NK-92 (cell line): ENCODE measurements around the gene TXNDC8.
"Not testable (repeated sequence)": the region's sequence is repeated elsewhere in the genome, so short reads cannot be mapped to it uniquely, and the experiment has no call there.

Experiments used
- DNase-seq: peaks from one replicate; lab custom pipeline; 2025; ENCODE audit not compliant: unreplicated experiment; lab: John Stamatoyannopoulos, UW

The TXNDC8 gene

DNA sequence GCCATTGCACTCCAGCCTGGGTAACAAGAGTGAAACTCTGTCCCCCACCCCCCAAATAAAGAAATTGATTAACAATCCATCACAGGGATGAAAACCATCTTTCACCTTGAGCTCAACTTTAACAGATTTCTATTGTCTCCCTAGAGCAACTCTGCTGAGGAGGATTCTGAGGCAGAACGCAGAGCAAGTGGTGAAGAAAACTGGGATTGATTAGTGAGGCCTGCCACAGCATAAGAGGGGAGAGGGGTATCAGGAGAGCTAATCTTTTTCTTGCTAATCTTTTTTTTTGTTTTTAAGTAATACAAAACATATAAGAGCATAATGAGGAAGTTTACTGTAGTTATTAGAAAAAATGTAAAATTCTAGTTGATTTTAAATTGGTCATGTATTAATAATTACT is 8.9 kb downstream of the TXNDC8 start:
- no peak for DNase-seq

DNA sequence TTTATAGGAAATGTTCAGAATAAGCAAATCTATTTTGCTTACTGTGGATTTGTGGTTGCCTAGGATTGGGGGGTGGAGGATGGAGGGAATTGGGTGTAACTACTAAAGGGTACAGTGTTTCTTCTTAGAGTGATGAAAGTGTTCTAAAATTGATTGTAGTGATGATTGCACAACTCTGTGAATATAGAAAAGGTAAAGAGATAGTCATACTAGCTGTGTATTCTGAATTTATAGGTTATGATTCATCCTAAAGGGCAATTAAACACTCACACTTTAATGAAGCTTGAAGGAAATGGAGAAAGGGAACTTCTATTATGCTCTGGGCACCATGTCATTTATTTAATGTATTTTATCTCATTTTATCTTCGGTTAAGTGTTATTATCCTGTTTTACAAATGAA is 9.9 kb downstream of the TXNDC8 start:
- DNase-seq: no peak

GRCh38 chr9:110323818-110324217 is 13.8 kb downstream of the TXNDC8 start:
- DNase-seq: no peak

GRCh38 chr9:110320651-110321445 is 16.8 kb downstream of the TXNDC8 start:
- no peak for DNase-seq

GRCh38 chr9:110319781-110320492 is 17.7 kb downstream of the TXNDC8 start:
- DNase-seq: no peak

- DNase-seq: no peak
Observed at GRCh38 chr9:110317911-110318310, 19.8 kb downstream of the TXNDC8 start.

- DNase-seq: no peak
Observed at GRCh38 chr9:110316261-110317075, 21.2 kb downstream of the TXNDC8 start.

- not testable (repeated sequence) for DNase-seq
Observed at GRCh38 chr9:110311978-110312377, 25.7 kb downstream of the TXNDC8 start.

- no peak for DNase-seq
Observed at GRCh38 chr9:110309681-110310080, 28.0 kb downstream of the TXNDC8 start.

- no peak for DNase-seq
Observed at GRCh38 chr9:110308633-110309038, 29.0 kb downstream of the TXNDC8 start.

DNA sequence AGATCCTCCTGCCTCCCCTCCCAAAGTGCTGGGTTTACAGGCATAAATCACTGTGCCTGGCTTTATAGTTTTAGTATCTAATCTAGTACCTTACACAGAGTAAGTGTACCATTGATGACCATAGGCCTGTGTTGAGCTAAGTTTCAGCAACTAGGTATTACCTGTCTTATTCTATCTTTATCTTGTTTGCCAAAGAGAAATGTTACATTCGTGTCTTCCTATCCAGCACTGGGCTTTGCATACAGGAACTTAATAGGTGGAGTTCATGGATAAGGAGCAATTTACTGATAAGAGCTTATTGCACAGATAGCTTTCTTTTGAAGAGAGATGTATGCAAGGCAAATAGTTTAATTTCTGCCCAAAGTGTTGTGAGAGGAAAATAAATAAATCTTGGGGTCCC is 30.5 kb downstream of the TXNDC8 start:
- no peak for DNase-seq

- DNase-seq: no peak
Observed at GRCh38 chr9:110303133-110303532, 34.5 kb downstream of the TXNDC8 start.

DNA sequence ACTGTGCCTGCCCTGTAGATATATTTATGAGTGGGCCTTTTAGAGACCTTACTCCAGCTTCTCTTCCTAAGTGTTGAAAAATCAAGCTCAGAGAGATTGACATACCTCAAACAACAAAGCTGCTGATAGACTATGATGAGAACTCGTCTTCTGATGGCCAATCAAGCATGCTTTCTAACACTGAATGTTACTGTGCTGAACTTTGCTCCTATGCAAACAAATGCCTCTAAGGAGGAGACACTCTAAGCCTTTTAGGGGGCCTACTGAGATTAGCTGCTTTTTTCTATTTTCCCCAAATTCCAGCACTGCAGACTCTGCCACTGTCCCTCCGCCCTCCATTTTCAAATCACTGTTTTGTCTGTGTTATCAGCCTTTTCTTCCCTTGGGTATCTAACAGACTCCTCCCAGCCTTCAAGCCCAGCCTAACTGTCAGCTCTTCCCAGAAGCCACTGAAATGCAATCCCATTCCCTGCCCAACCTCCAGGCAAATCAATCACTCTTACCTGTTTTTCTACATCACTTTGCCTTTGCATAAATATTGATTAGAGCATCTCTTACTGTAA is 39.5 kb downstream of the TXNDC8 start:
- DNase-seq: no peak

DNA sequence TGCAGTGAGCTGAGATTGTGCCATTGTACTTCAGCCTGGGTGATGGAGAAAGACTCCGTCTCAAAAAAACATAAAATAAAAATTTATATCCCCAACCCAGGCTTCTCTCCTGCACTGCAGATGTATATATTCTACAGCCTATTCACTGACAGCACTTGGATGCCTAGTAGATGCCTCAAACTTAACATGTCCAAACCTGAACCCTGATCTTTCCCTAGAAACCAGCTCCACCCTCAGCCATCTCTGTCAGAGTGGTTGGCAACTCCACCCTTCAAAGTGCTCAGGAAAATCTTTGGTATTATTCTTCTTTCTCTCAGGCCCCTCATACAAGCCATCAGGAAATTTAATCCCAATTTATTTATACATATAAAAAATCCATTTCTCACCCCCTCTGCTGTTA is 44.4 kb downstream of the TXNDC8 start:
- no peak for DNase-seq

DNA sequence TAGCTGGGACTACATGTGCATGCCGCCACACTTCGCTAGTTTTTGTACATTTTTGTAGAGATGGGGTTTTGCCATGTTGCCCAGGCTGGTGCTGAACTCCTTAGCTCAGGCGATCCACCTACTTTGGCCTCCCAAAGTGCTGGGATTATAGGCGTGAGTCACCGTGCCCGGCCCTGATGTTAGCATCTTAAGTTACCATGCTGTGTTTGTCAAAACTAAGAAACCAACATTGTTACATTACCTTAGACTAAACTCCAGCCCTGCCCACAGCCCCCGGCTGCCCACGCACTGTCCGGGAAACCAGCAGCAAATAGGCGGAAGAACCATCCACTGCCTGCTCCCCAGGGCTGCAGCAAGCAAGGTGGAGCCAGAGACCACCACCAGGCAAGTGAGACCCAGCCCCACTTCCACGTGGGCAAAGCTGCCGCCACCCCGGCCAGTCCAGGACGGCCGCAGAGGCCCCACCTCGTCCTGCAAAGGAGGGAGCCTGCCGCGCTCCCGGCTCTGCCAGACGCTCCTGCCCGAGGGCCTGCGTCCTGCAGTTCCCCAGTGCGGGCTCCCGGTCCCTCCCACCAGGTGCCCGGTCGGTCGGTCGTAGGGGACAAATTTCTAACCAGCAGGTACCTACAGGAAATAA is 45.6 kb downstream of the TXNDC8 start:
- DNase-seq: no peak

GRCh38 chr9:110290001-110290400 is 47.7 kb downstream of the TXNDC8 start:
- DNase-seq: no peak

- DNase-seq: no peak
Observed at GRCh38 chr9:110288503-110288902, 49.2 kb downstream of the TXNDC8 start.

DNA sequence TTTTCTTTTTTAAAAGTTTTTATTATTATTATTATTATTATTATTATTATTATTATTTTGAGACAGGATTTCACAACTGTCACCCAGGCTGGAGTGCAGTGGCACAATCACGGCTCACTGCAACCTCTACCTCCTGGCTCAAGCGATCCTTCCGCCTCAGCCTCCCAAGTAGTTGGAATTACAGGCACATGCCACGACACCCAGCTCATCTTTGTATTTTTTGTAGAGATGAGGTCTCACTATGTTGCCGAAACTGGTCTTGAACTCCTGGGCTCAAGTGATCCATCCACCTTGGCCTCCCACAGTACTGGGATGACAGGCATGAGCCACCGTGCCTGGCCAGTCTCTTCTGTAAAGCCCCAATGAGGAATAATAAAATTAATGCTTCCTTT is 50.4 kb downstream of the TXNDC8 start:
- no peak for DNase-seq

DNA sequence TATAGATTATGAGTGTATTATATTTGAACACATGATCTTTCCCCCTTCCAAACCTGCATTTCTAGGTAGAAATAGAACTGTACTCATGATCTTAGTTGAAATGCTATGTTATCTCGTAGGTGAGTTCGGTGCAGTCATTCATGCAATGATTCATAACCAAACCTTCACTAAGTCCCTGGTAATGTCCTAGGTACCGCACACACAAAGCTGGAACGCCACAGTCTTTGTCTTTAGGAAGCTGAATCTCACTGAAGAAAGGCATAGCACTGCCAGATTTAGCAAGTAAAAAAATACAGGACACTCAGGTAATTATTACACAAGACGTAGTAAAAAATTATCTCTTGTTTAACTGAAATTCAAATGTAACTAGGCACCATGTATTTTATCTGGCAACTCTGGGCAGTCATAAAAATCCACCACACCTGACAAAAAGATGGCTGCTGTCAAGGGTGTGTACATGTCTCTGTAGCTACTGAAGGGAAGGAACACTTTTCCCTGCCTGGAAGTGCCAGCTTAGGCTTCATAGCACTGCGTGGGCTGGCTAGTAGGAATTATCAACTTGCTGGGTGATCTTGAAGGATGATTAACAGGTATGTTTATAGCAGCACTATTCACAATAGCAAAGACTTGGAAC is 53.3 kb downstream of the TXNDC8 start:
- DNase-seq: no peak

GRCh38 chr9:110283751-110284150 is 53.9 kb downstream of the TXNDC8 start:
- DNase-seq: no peak

DNA sequence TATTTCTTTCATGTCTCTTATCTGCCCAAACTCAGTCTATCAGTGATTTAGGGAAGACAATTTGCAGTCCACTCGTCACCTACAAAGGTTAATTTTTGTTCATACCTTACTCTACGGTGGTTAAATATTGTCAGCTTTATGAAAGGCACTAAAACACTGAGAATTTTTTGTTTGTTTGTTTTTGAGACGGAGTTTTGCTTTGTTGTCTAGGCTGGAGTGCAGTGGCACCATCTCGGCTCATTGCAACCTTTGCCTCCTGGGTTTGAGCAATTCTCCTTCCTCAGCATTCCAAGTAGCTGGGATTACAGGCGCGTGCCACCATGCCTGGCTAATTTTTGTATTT is 55.0 kb downstream of the TXNDC8 start:
- DNase-seq: no peak
